WTC11 (cell line): ENCODE data around the gene LRRFIP1. TPM values are rescaled to one million over a fixed set of nuclear protein-coding genes. Genes with fewer than 3 reads are reported as not detected.

Experiments used
- ATAC-seq: fragments of 200-7000 bp; cut with Tn5 transposase; 2 replicates; pipeline ENCODE4 v1.10.0; 2021; ENCODE audit warnings: mild to moderate bottlenecking, moderate library complexity
- CTCF ChIA-PET: fragments of 300-600 bp; sonication (Branson Sonifier 250); formaldehyde crosslinking; loops from one replicate; lab custom pipeline; 2021; ENCODE audit warnings: antibody characterized with exemption; lab: Charles Lee
- POLR2A ChIA-PET: fragments of 350-600 bp; sonication (Branson Sonifier 250); formaldehyde crosslinking; loops from one replicate; lab custom pipeline; 2021; ENCODE audit warnings: antibody characterized with exemption; lab: Charles Lee
- DNase-seq: peaks from one replicate; pipeline ENCODE4 v3.0.0; 2021; ENCODE audit warnings: low spot score
- H3K27ac Mint-ChIP-seq: 2 replicates; pipeline ENCODE4 v1.8.0; 2021; ENCODE audit warnings: mixed read lengths
- H3K27me3 Mint-ChIP-seq: 2 replicates; pipeline ENCODE4 v1.8.0; 2021; ENCODE audit warnings: low read depth, mild to moderate bottlenecking, moderate library complexity, mixed read lengths
- H3K36me3 Mint-ChIP-seq: 2 replicates; pipeline ENCODE4 v1.8.0; 2021; ENCODE audit warnings: mixed read lengths
- H3K4me1 Mint-ChIP-seq: 2 replicates; pipeline ENCODE4 v1.8.0; 2022; ENCODE audit warnings: mixed read lengths
- H3K4me3 Mint-ChIP-seq: 2 replicates; pipeline ENCODE4 v1.8.0; 2021; ENCODE audit warnings: mild to moderate bottlenecking, moderate library complexity, mixed read lengths
- H3K9me3 Mint-ChIP-seq: 2 replicates; pipeline ENCODE4 v1.8.0; 2021; ENCODE audit warnings: mixed read lengths
- ATF2 ChIP-seq: sonication (generic); formaldehyde crosslinking; IDR thresholded peaks from 2 replicates; pipeline ENCODE4 v1.8.1; 2022; ENCODE audit warnings: low read depth, missing genetic modification reagents, borderline replicate concordance
- CDX4 ChIP-seq: fragments of 250-450 bp; sonication (Bioruptor Pico); IDR thresholded peaks from 2 replicates; pipeline ENCODE4 v1.9.0; 2021; ENCODE audit warnings: moderate library complexity, mild to moderate bottlenecking, inconsistent platforms, borderline replicate concordance
- ERG ChIP-seq: fragments of 250-450 bp; sonication (Bioruptor Pico); IDR thresholded peaks from 2 replicates; pipeline ENCODE4 v1.8.0; 2021; ENCODE audit warnings: mild to moderate bottlenecking
- FOXJ3 ChIP-seq: sonication (generic); formaldehyde crosslinking; IDR thresholded peaks from 2 replicates; pipeline ENCODE4 v1.9.0; 2021; ENCODE audit warnings: missing genetic modification reagents, mild to moderate bottlenecking, borderline replicate concordance
- FOXK1 ChIP-seq: sonication (generic); formaldehyde crosslinking; IDR thresholded peaks from 2 replicates; pipeline ENCODE4 v1.8.0; 2022; ENCODE audit warnings: mild to moderate bottlenecking, moderate library complexity, missing genetic modification reagents
- HMGA2 ChIP-seq: fragments of 250-450 bp; sonication (Bioruptor Pico); IDR thresholded peaks from 2 replicates; pipeline ENCODE4 v1.4.0; 2021; ENCODE audit warnings: mild to moderate bottlenecking, moderate library complexity
- IRF1 ChIP-seq: sonication (generic); formaldehyde crosslinking; IDR thresholded peaks from 2 replicates; pipeline ENCODE4 v1.8.0; 2023; ENCODE audit warnings: missing genetic modification reagents
- IRF2 ChIP-seq: sonication (generic); formaldehyde crosslinking; IDR thresholded peaks from 2 replicates; pipeline ENCODE4 v1.8.0; 2022; ENCODE audit warnings: low read depth, missing genetic modification reagents, borderline replicate concordance
- JUN ChIP-seq: sonication (generic); formaldehyde crosslinking; IDR thresholded peaks from 2 replicates; pipeline ENCODE4 v1.8.0; 2023; ENCODE audit warnings: mild to moderate bottlenecking, missing genetic modification reagents
- KAT7 ChIP-seq: sonication (generic); formaldehyde crosslinking; IDR thresholded peaks from 2 replicates; pipeline ENCODE4 v1.8.1; 2023; ENCODE audit warnings: missing genetic modification reagents, mild to moderate bottlenecking, borderline replicate concordance
- MAX ChIP-seq: sonication (generic); formaldehyde crosslinking; IDR thresholded peaks from 2 replicates; pipeline ENCODE4 v1.8.0; 2022; ENCODE audit warnings: mild to moderate bottlenecking, missing genetic modification reagents
- MYBL2 ChIP-seq: sonication (generic); formaldehyde crosslinking; IDR thresholded peaks from 2 replicates; pipeline ENCODE4 v1.8.1; 2023; ENCODE audit warnings: mild to moderate bottlenecking, moderate library complexity, missing genetic modification reagents
- NR1H2 ChIP-seq: sonication (generic); formaldehyde crosslinking; IDR thresholded peaks from 2 replicates; pipeline ENCODE4 v1.9.0; 2021; ENCODE audit warnings: mild to moderate bottlenecking, moderate library complexity, missing genetic modification reagents
- NR2C2 ChIP-seq: sonication (generic); formaldehyde crosslinking; IDR thresholded peaks from 2 replicates; pipeline ENCODE4 v1.8.0; 2022; ENCODE audit warnings: mild to moderate bottlenecking, missing genetic modification reagents
- PREB ChIP-seq: sonication (generic); formaldehyde crosslinking; IDR thresholded peaks from 2 replicates; pipeline ENCODE4 v1.8.1; 2022; ENCODE audit warnings: mild to moderate bottlenecking, missing genetic modification reagents, moderate library complexity, borderline replicate concordance
- SMAD4 ChIP-seq: sonication (generic); formaldehyde crosslinking; IDR thresholded peaks from 2 replicates; pipeline ENCODE4 v1.8.0; 2022; ENCODE audit warnings: mild to moderate bottlenecking, missing genetic modification reagents
- STAT6 ChIP-seq: sonication (generic); formaldehyde crosslinking; conservative IDR thresholded peaks from 2 replicates; pipeline ENCODE4 v1.8.1; 2023; ENCODE audit warnings: mild to moderate bottlenecking, low read depth, missing genetic modification reagents, moderate library complexity
- TP53 ChIP-seq: sonication (generic); formaldehyde crosslinking; IDR thresholded peaks from 2 replicates; pipeline ENCODE4 v1.8.1; 2023; ENCODE audit warnings: mild to moderate bottlenecking, missing genetic modification reagents
- ZBTB43 ChIP-seq: sonication (generic); formaldehyde crosslinking; IDR thresholded peaks from 2 replicates; pipeline ENCODE4 v1.8.1; 2023; ENCODE audit warnings: mild to moderate bottlenecking, missing genetic modification reagents
- ZNF263 ChIP-seq: sonication (generic); formaldehyde crosslinking; IDR thresholded peaks from 2 replicates; pipeline ENCODE4 v1.8.1; 2022; ENCODE audit warnings: low read depth, mild to moderate bottlenecking, moderate library complexity, missing genetic modification reagents
- ZNF317 ChIP-seq: sonication (generic); formaldehyde crosslinking; IDR thresholded peaks from 2 replicates; pipeline ENCODE4 v1.8.1; 2023; ENCODE audit warnings: low read depth, mild to moderate bottlenecking, moderate library complexity, missing genetic modification reagents, borderline replicate concordance
- ZNF396 ChIP-seq: fragments of 250-450 bp; sonication (Bioruptor Pico); IDR thresholded peaks from 2 replicates; pipeline ENCODE4 v1.8.0; 2021; ENCODE audit warnings: mild to moderate bottlenecking, moderate library complexity, borderline replicate concordance
- total RNA-seq: library from RNA; stranded (reverse); gene quantifications from 3 replicates; pipeline ENCODE4 v1.2.3, GENCODE V29; 2021

The LRRFIP1 gene
- total RNA-seq, 1 experiment from 2014 or later, result 88.4 TPM

- TF ChIP-seq ZNF396 (CRISPR knock-in tag) (no peak), ZNF263 (CRISPR knock-in tag) (no peak), KAT7 (CRISPR knock-in tag) (no peak), PREB (CRISPR knock-in tag) (no peak), MYBL2 (CRISPR knock-in tag) (no peak), ATF2 (CRISPR knock-in tag) (no peak), MAX (CRISPR knock-in tag) (no peak), SMAD4 (no peak), STAT6 (no peak), JUN (no peak)
- TF ChIP-seq, all 79 proteins: peak for 0
Measured at GRCh38 chr2:237765875-237766274, 138.5 kb downstream of the LRRFIP1 start (continued).

- ATAC-seq (peak; percentile 34; the same call in 1 of the 2 replicates), DNase-seq (no peak)
- Mint-ChIP-seq H3K36me3 (peaks cover 30% of the 10 kb centered on the region), H3K4me1 (no peaks in the 10 kb centered on the region), H3K27me3 (no peaks in the 10 kb centered on the region), H3K4me3 (no peak overlapping the region), H3K27ac (no peak overlapping the region), H3K9me3 (no peaks in the 10 kb centered on the region)
- ChIA-PET CTCF (no interaction called here), POLR2A (no interaction called here)
- TF ChIP-seq FOXK1 (CRISPR knock-in tag) (no peak), JUN (no peak), NR1H2 (CRISPR knock-in tag) (no peak), ZNF317 (no peak), ZBTB43 (CRISPR knock-in tag) (no peak)
Measured at GRCh38 chr2:237766340-237766739, 139.0 kb downstream of the LRRFIP1 start.

- Mint-ChIP-seq H3K27ac (peak overlapping the region; percentile 48), H3K36me3 (peaks cover 23% of the 10 kb centered on the region), H3K4me3 (no peak overlapping the region), H3K4me1 (peaks cover 6% of the 10 kb centered on the region; the same call in 1 of the 2 replicates), H3K9me3 (peaks cover 6% of the 10 kb centered on the region), H3K27me3 (no peaks in the 10 kb centered on the region)
- POLR2A ChIA-PET, result interaction anchor here (0.6 kb wide), 1 partner anchor 17 kb away, joined by 4 read pairs; no protein-coding TSS in a partner anchor
- CTCF ChIA-PET, result interaction anchor here (1.5 kb wide), 1 partner anchor 201 kb away, joined by 3 read pairs; no protein-coding TSS in a partner anchor
- DNase-seq (no peak), ATAC-seq (no peak)
- TF ChIP-seq FOXJ3, result no peak
- TF ChIP-seq HMGA2, result no peak
- TF ChIP-seq TP53, result no peak
- TF ChIP-seq NR2C2, result no peak
- TF ChIP-seq IRF2 (CRISPR knock-in tag), result no peak
- TF ChIP-seq ERG (CRISPR knock-in tag), result no peak
- no peak for TF ChIP-seq IRF1 (CRISPR knock-in tag)
- no peak for TF ChIP-seq CDX4 (CRISPR knock-in tag)
- TF ChIP-seq ATF2 (CRISPR knock-in tag), result no peak
Measured at GRCh38 chr2:237772513-237772912, 145.1 kb downstream of the LRRFIP1 start.
